SK-N-MC (cell line): ENCODE data around the gene SREK1IP1.

Experiments used
- DNase-seq: peaks from one replicate; pipeline ENCODE4 v3.0.0-alpha.2; 2011; ENCODE audit warnings: low read depth, low spot score
- H3K27ac ChIP-seq: fragments of 200-600 bp; sonication (generic); 2 replicates; pipeline ENCODE4 v1.5.1; 2016; ENCODE audit warnings: mixed run types
- H3K36me3 ChIP-seq: fragments of 200-600 bp; sonication (generic); 2 replicates; pipeline ENCODE4 v1.6.1; 2017; ENCODE audit warnings: antibody characterized with exemption, low read length, mixed read lengths; ENCODE audit not compliant: insufficient read depth
- H3K4me3 ChIP-seq: fragments of 200-600 bp; sonication (generic); 2 replicates; pipeline ENCODE4 v1.5.1; 2016
- H3K9ac ChIP-seq: fragments of 200-600 bp; sonication (generic); 2 replicates; pipeline ENCODE4 v1.8.0; 2017; ENCODE audit warnings: mixed run types, mixed read lengths; ENCODE audit not compliant: insufficient read length
- H3K9me3 ChIP-seq: fragments of 200-600 bp; sonication (generic); 2 replicates; pipeline ENCODE4 v1.6.1; 2017; ENCODE audit warnings: low read depth, mild to moderate bottlenecking, antibody characterized with exemption, low read length, moderate library complexity, mixed read lengths
- EZH2 ChIP-seq: fragments of 200-600 bp; sonication (generic); IDR thresholded peaks from one replicate; pipeline ENCODE4 v1.6.1; 2017; ENCODE audit warnings: antibody characterized with exemption
- FOXP2 ChIP-seq: optimal IDR thresholded peaks from 2 replicates; pipeline ENCODE3; 2011; ENCODE audit warnings: mild to moderate bottlenecking, moderate library complexity; ENCODE audit not compliant: insufficient read depth; ENCODE audit errors: extremely low read length, control extremely low read depth
- POLR2AphosphoS5 ChIP-seq: IDR thresholded peaks from 2 replicates; pipeline ENCODE4 v1.6.1; 2012; ENCODE audit warnings: mild to moderate bottlenecking, low read depth, low read length, borderline replicate concordance

Gene SREK1IP1

GRCh38 chr5:64680289-64680688 is 88.2 kb downstream of the SREK1IP1 start:
- DNase-seq: no peak
- no peaks in the 10 kb centered on the region for H3K9me3 ChIP-seq
- no peak for TF ChIP-seq EZH2
- TF ChIP-seq FOXP2: no peak
- no peak for TF ChIP-seq POLR2AphosphoS5
- H3K27ac ChIP-seq: no peak overlapping the region
- H3K9ac ChIP-seq: no peak overlapping the region
- no peak overlapping the region for H3K4me3 ChIP-seq
- H3K36me3 ChIP-seq: no peaks in the 10 kb centered on the region

- H3K4me3 ChIP-seq: no peak overlapping the region
- DNase-seq: no peak
Measured at GRCh38 chr5:64678374-64678773, 90.1 kb downstream of the SREK1IP1 start.

GRCh38 chr5:64671678-64672077 is 96.8 kb downstream of the SREK1IP1 start:
- Histone ChIP-seq H3K9ac (no peak overlapping the region), H3K36me3 (no peaks in the 10 kb centered on the region), H3K9me3 (no peaks in the 10 kb centered on the region), H3K4me3 (no peak overlapping the region), H3K27ac (no peak overlapping the region)
- no peak for TF ChIP-seq POLR2AphosphoS5
- no peak for TF ChIP-seq FOXP2
- no peak for TF ChIP-seq EZH2
- DNase-seq: no peak

More at GRCh38 chr5:64678374-64678773, 90.1 kb downstream of the SREK1IP1 start:
- no peaks in the 10 kb centered on the region for H3K36me3 ChIP-seq
- no peak overlapping the region for H3K9ac ChIP-seq
- no peaks in the 10 kb centered on the region for H3K9me3 ChIP-seq
- no peak overlapping the region for H3K27ac ChIP-seq
- TF ChIP-seq EZH2 (no peak), POLR2AphosphoS5 (no peak), FOXP2 (no peak)

- no peak for DNase-seq
- Histone ChIP-seq H3K36me3 (no peaks in the 10 kb centered on the region), H3K9ac (no peak overlapping the region), H3K4me3 (no peak overlapping the region), H3K9me3 (no peaks in the 10 kb centered on the region), H3K27ac (no peak overlapping the region)
- TF ChIP-seq EZH2 (no peak), POLR2AphosphoS5 (no peak), FOXP2 (no peak)
Measured at GRCh38 chr5:64670277-64670676, 98.2 kb downstream of the SREK1IP1 start.
